Measurements from ENCODE around the gene LPCAT1. TPM values are rescaled to one million over a fixed set of nuclear protein-coding genes. Genes with fewer than 3 reads are reported as not detected.

Gene LPCAT1
- total RNA-seq, 1 experiment from 2014 or later: 17.1 TPM

DNA sequence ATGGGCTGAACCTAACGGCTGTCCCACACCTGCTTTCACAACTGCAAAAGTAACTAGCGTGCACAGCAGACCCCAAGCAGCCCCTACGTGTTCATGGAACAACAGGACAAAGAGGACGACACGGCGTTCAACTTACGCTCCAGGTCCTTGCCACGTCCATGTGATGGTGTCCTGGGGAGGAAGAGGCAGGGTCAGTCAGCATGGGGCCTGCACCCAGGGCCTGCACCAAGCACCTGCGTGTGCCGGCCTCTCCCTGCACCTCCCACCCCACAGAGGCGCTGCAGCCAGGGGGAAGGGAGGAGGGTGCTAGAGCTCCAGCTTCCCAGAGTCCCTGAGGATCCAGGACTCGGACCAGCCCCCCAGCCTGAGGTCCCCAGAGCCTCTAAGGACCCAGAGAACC is 43.0 kb downstream of the LPCAT1 start:
- intact Hi-C loops (cut with micrococcal nuclease): loop anchor here (10.0 kb wide), 1 partner anchor 124 kb away; no protein-coding TSS in a partner anchor
- DNase-seq (ENCODE audit: unreplicated experiment): no peak
- TF ChIP-seq, protein P1, sequence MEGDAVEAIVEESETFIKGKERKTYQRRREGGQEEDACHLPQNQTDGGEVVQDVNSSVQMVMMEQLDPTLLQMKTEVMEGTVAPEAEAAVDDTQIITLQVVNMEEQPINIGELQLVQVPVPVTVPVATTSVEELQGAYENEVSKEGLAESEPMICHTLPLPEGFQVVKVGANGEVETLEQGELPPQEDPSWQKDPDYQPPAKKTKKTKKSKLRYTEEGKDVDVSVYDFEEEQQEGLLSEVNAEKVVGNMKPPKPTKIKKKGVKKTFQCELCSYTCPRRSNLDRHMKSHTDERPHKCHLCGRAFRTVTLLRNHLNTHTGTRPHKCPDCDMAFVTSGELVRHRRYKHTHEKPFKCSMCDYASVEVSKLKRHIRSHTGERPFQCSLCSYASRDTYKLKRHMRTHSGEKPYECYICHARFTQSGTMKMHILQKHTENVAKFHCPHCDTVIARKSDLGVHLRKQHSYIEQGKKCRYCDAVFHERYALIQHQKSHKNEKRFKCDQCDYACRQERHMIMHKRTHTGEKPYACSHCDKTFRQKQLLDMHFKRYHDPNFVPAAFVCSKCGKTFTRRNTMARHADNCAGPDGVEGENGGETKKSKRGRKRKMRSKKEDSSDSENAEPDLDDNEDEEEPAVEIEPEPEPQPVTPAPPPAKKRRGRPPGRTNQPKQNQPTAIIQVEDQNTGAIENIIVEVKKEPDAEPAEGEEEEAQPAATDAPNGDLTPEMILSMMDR (IDR thresholded peaks at IDR 0.05; ENCODE audit: unreplicated experiment): no peak
- H3K4me1 Mint-ChIP-seq (ENCODE audit: insufficient read depth, unreplicated experiment): no peaks in the 10 kb centered on the region
- no peak overlapping the region for H3K4me3 Mint-ChIP-seq (ENCODE audit: unreplicated experiment)
- H3K9me3 Mint-ChIP-seq (ENCODE audit: unreplicated experiment): no peaks in the 10 kb centered on the region
- no peak overlapping the region for H3K27ac Mint-ChIP-seq (ENCODE audit: low read depth, unreplicated experiment)
- no peaks in the 10 kb centered on the region for H3K27me3 Mint-ChIP-seq (ENCODE audit: insufficient read depth, unreplicated experiment)
- no TSS peak for BruUV-seq (replicated peaks)
- H3K36me3 Mint-ChIP-seq (ENCODE audit: insufficient read depth, unreplicated experiment): peaks cover 20% of the 10 kb centered on the region
- ChIA-PET POLR2A (no interaction called here), CTCF (interaction anchor here (0.7 kb wide), 1 partner anchor 32 kb away, joined by 4 read pairs; no protein-coding TSS in a partner anchor)

- Mint-ChIP-seq H3K4me1 (ENCODE audit: insufficient read depth, unreplicated experiment) (no peaks in the 10 kb centered on the region), H3K36me3 (ENCODE audit: insufficient read depth, unreplicated experiment) (peaks cover 22% of the 10 kb centered on the region), H3K27ac (ENCODE audit: low read depth, unreplicated experiment) (no peak overlapping the region), H3K27me3 (ENCODE audit: insufficient read depth, unreplicated experiment) (no peaks in the 10 kb centered on the region), H3K9me3 (ENCODE audit: unreplicated experiment) (no peaks in the 10 kb centered on the region), H3K4me3 (ENCODE audit: unreplicated experiment) (no peak overlapping the region)
- ChIA-PET CTCF (interaction anchor here (0.6 to 0.9 kb wide), 3 partner anchors 12 to 1200 kb away, joined by 3 to 4 read pairs (median 3); no protein-coding TSS in a partner anchor), POLR2A (no interaction called here)
- no TSS peak for BruUV-seq (replicated peaks)
- TF ChIP-seq, protein P1 (IDR thresholded peaks at IDR 0.05; ENCODE audit: unreplicated experiment): no peak
- intact Hi-C loops (cut with micrococcal nuclease): loop anchor here (10.0 kb wide), 1 partner anchor 125 kb away; no protein-coding TSS in a partner anchor
- DNase-seq (ENCODE audit: unreplicated experiment): no peak
These were observed 43.5 kb downstream of the LPCAT1 start for GRCh38 chr5:1480217-1480616.

DNA sequence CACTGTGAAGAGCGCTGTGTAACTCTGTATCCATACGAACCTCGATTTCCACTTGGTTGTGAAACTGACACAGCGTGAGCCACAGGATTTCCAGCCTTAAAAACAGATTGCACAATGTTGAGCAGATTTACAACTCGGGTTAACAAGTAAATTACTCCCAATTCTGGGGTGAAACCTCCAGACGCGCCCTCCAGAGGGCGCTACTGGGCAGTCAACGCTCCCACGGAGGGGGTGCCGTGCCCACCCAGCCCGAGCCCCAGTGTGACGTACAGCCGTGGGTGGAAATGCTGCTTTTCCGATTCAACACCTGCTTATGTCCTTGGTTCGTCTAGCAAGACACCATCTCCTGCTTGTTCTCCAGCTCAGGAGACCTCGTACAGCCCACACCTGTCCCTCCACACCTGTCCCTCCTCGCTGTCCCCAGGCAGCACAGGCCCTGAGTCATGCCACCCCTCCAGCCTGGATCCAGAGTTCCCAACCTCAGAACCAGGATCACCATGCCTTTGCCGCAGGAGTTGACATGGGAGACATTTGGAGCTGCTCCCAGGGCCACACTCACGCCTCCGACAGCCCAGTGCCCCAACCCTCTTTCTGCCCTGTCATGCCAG is 44.1 kb downstream of the LPCAT1 start:
- TF ChIP-seq, protein P1 (IDR thresholded peaks at IDR 0.05; ENCODE audit: unreplicated experiment): peak; percentile 53
- Mint-ChIP-seq H3K27ac (ENCODE audit: low read depth, unreplicated experiment) (no peak overlapping the region), H3K36me3 (ENCODE audit: insufficient read depth, unreplicated experiment) (peaks cover 27% of the 10 kb centered on the region), H3K4me3 (ENCODE audit: unreplicated experiment) (no peak overlapping the region), H3K4me1 (ENCODE audit: insufficient read depth, unreplicated experiment) (no peaks in the 10 kb centered on the region), H3K27me3 (ENCODE audit: insufficient read depth, unreplicated experiment) (no peaks in the 10 kb centered on the region), H3K9me3 (ENCODE audit: unreplicated experiment) (no peaks in the 10 kb centered on the region)
- POLR2A ChIA-PET: no interaction called here
- CTCF ChIA-PET: interaction anchor here (0.5 to 0.9 kb wide), 3 partner anchors 11 to 1199 kb away, joined by 3 read pairs; no protein-coding TSS in a partner anchor
- intact Hi-C loops (cut with micrococcal nuclease): loop anchor here (1.0 to 10.0 kb wide), 2 partner anchors 125 to 162 kb away; no protein-coding TSS in a partner anchor
- no TSS peak for BruUV-seq (replicated peaks)
- peak; percentile 41 for DNase-seq (ENCODE audit: unreplicated experiment)

- TF ChIP-seq, protein P1 (IDR thresholded peaks at IDR 0.05; ENCODE audit: unreplicated experiment): no peak
- no peak overlapping the region for H3K27ac Mint-ChIP-seq (ENCODE audit: low read depth, unreplicated experiment)
- no peak overlapping the region for H3K4me3 Mint-ChIP-seq (ENCODE audit: unreplicated experiment)
- H3K9me3 Mint-ChIP-seq (ENCODE audit: unreplicated experiment): no peaks in the 10 kb centered on the region
- H3K27me3 Mint-ChIP-seq (ENCODE audit: insufficient read depth, unreplicated experiment): no peaks in the 10 kb centered on the region
- H3K4me1 Mint-ChIP-seq (ENCODE audit: insufficient read depth, unreplicated experiment): no peaks in the 10 kb centered on the region
- intact Hi-C loops (cut with micrococcal nuclease): loop anchor here (1.0 kb wide), 1 partner anchor 162 kb away; no protein-coding TSS in a partner anchor
- POLR2A ChIA-PET: no interaction called here
- peaks cover 27% of the 10 kb centered on the region for H3K36me3 Mint-ChIP-seq (ENCODE audit: insufficient read depth, unreplicated experiment)
- no peak for DNase-seq (ENCODE audit: unreplicated experiment)
- CTCF ChIA-PET: interaction anchor here (0.5 kb wide), 1 partner anchor 11 kb away, joined by 3 read pairs; no protein-coding TSS in a partner anchor
- no TSS peak for BruUV-seq (replicated peaks)
These were observed 44.7 kb downstream of the LPCAT1 start for GRCh38 chr5:1479066-1479465.

Measured in MCF 10A (cell line).